GM23248 (cell line): ENCODE measurements around the gene ZNF710. TPM values are rescaled to one million over a fixed set of nuclear protein-coding genes. Genes with fewer than 3 reads are reported as not detected.

ENCODE experiments used
- DNase-seq: peaks from one replicate; pipeline ENCODE4 v3.0.0-alpha.2; 2015
- H2AFZ ChIP-seq: fragments of 200-600 bp; sonication (generic); 2 replicates; pipeline ENCODE4 v1.6.1; 2016; ENCODE audit warnings: antibody characterized with exemption
- H3F3A ChIP-seq: fragments of 200-600 bp; sonication (generic); 2 replicates; pipeline ENCODE4 v1.6.1; 2016; ENCODE audit warnings: mild to moderate bottlenecking, antibody characterized with exemption, mixed run types; ENCODE audit not compliant: insufficient read depth
- H3K27ac ChIP-seq: fragments of 200-600 bp; sonication (generic); 2 replicates; pipeline ENCODE4 v1.5.1; 2016; ENCODE audit warnings: mild to moderate bottlenecking
- H3K27me3 ChIP-seq: fragments of 200-600 bp; sonication (generic); replicated peaks from 2 replicates; pipeline ENCODE4 v1.6.1; 2016; ENCODE audit warnings: mild to moderate bottlenecking; ENCODE audit not compliant: insufficient read depth
- H3K36me3 ChIP-seq: fragments of 200-600 bp; sonication (generic); 2 replicates; pipeline ENCODE4 v1.6.1; 2016; ENCODE audit warnings: low read depth, mild to moderate bottlenecking
- H3K4me1 ChIP-seq: fragments of 200-600 bp; sonication (generic); 2 replicates; pipeline ENCODE4 v1.6.1; 2016; ENCODE audit warnings: mild to moderate bottlenecking; ENCODE audit not compliant: insufficient read depth
- H3K4me2 ChIP-seq: fragments of 200-600 bp; sonication (generic); one replicate; pipeline ENCODE4 v1.6.1; 2016; ENCODE audit warnings: mild to moderate bottlenecking; ENCODE audit not compliant: unreplicated experiment
- H3K4me3 ChIP-seq: fragments of 200-600 bp; sonication (generic); 2 replicates; pipeline ENCODE4 v1.5.1; 2016; ENCODE audit warnings: mild to moderate bottlenecking
- H3K79me2 ChIP-seq: fragments of 200-600 bp; sonication (generic); 2 replicates; pipeline ENCODE4 v1.6.1; 2016; ENCODE audit warnings: mild to moderate bottlenecking; ENCODE audit not compliant: insufficient read depth
- H3K9ac ChIP-seq: fragments of 200-600 bp; sonication (generic); 2 replicates; pipeline ENCODE4 v1.6.1; 2016; ENCODE audit warnings: mild to moderate bottlenecking
- H3K9me2 ChIP-seq: fragments of 200-600 bp; sonication (generic); 2 replicates; pipeline ENCODE4 v1.6.1; 2016; ENCODE audit warnings: mixed run types, mild to moderate bottlenecking, moderate library complexity; ENCODE audit not compliant: insufficient read depth
- H3K9me3 ChIP-seq: fragments of 200-600 bp; sonication (generic); one replicate; pipeline ENCODE4 v1.6.1; 2017; ENCODE audit warnings: low read depth
- H4K20me1 ChIP-seq: fragments of 200-600 bp; sonication (generic); 2 replicates; pipeline ENCODE4 v1.6.0; 2016; ENCODE audit not compliant: insufficient read depth
- EZH2 ChIP-seq: fragments of 200-600 bp; sonication (generic); IDR thresholded peaks from 2 replicates; pipeline ENCODE4 v1.6.1; 2018; ENCODE audit warnings: antibody characterized with exemption, mild to moderate bottlenecking; ENCODE audit not compliant: insufficient read depth, poor library complexity, severe bottlenecking
- EZH2phosphoT487 ChIP-seq: fragments of 200-600 bp; sonication (generic); IDR thresholded peaks from 2 replicates; pipeline ENCODE4 v1.6.1; 2018; ENCODE audit warnings: antibody characterized with exemption, moderate library complexity, mild to moderate bottlenecking, low read depth; ENCODE audit not compliant: insufficient read depth
- WGBS, 2 experiments: methylation state at CpG; one replicate each; pipeline ENCODE4 v1.1.6; 2015 to 2017; ENCODE audit warnings: low lambda C conversion rate in 2 of 2, low coverage in 1 of 2; ENCODE audit errors: missing lambda C conversion rate in 2 of 2; 5-methylcytosine and 5-hydroxymethylcytosine counted together
- in situ Hi-C: fragments of 300-500 bp; cut with MboI; formaldehyde crosslinking; loops from 2 replicates; pipeline ENCODE4 v1.15.0; 2020
- polyA plus RNA-seq: library from polyadenylated mRNA; unstranded; fragments of >200 nt; fragmentation: Nextera tagmentation; extraction: Ambion mirVana; gene quantifications from 2 replicates; pipeline ENCODE4 v1.2.1, GENCODE V29; 2016
- total RNA-seq: library from RNA; depleted of rRNA; stranded (reverse); fragments of >200 nt; shearing (Covaris generic); gene quantifications from 2 replicates; pipeline ENCODE4 v1.2.3, GENCODE V29; 2014

Gene ZNF710
- total and polyA plus RNA-seq, 2 experiments from 2014 or later = 2.9 to 12.0 TPM

GRCh38 chr15:90042356-90042755 lies 41.2 kb downstream of the ZNF710 start:
- 96 to 98% methylated on average over 12 of the region's 12 CpGs for WGBS, 2 experiments

DNA sequence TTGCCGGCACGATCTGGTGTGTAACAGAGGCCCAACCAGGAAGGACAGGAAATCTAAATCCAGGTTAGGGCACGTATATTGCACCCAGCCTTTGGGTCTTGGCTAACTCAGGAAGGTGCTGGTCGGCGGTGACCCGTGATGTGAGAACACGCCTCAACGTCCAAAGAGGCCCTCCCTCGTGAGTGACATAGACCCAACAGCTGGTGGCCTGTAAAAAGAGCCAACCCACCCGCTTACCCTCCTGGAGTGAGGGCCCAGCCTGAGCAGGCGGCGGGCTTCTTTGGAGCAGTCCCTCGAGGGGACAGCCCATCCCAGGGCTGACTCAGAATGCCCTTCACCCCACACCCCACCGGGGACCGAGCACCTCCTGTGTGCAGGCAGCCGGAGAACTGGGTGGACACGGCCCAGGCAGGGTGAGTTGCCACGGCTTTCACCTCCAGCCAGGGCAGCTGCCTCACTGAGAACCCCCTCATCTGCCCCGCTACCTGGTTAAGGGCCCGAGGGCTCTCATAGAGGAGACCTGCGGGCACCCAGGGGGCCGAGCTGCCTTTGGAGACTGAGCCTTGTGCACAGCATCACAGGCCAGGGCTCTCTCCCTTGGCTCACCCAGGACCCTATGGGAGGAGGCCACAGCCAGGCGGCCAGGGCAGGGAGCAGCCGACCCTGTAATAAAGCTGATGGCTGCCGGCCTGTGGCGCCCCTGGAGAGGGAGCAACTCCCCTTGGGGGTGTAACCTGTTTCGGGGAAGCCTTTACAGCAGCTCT lies 41.8 kb downstream of the ZNF710 start:
- WGBS, 2 experiments = 87 to 89% methylated on average over 24 to 27 of the region's 27 CpGs
- H3K27ac ChIP-seq = no peak overlapping the region

More at GRCh38 chr15:90042356-90042755, 41.2 kb downstream of the ZNF710 start:
- H3K27me3 ChIP-seq = no peaks in the 10 kb centered on the region
- H3F3A ChIP-seq = 0 out of 2 replicates have a peak, but pooled peaks cover 5% of the 10 kb centered on the region
- H2AFZ ChIP-seq = no peak overlapping the region
- DNase-seq = no peak
- H3K4me3 ChIP-seq = no peak overlapping the region
- in situ Hi-C loops = no loop called here
- H3K9me3 ChIP-seq = no peaks in the 10 kb centered on the region
- no peaks in the 10 kb centered on the region for H3K36me3 ChIP-seq
- TF ChIP-seq EZH2phosphoT487 (no peak), EZH2 (no peak)
- H3K79me2 ChIP-seq = peaks cover 94% of the 10 kb centered on the region
- H3K4me1 ChIP-seq = peaks cover 11% of the 10 kb centered on the region
- H3K4me2 ChIP-seq = no peak overlapping the region
- H3K27ac ChIP-seq = no peak overlapping the region
- H3K9me2 ChIP-seq = no peaks in the 10 kb centered on the region
- H4K20me1 ChIP-seq = no peaks in the 10 kb centered on the region
- no peak overlapping the region for H3K9ac ChIP-seq

DNA sequence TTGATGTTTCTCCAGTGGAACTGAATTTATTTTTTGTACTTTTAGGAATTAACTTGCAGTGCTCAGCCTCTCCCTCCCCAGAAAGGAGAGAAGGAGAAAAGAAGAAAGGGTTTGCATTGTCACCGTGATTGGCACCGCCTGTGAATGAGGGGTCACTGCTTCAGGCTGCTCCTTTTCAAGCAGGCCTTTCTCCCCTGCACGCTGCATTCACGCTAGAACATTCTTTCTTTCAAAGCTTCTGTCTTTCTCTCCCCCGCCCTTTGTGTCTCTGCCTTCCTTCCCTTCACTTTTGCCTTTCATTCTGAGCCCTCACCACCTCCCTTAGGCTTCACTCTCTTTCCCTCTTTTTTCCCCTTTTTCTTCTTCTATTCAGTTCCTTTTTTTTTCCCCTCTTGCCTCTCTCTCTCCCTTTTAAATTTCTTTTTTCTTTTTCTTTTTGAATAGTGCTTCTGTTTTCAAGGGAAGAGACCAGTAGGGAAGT lies 42.4 kb downstream of the ZNF710 start:
- H3K79me2 ChIP-seq = peaks cover 94% of the 10 kb centered on the region
- in situ Hi-C loops = no loop called here

More for the DNA sequence above, 41.8 kb downstream of the ZNF710 start:
- H2AFZ ChIP-seq = no peak overlapping the region
- H3F3A ChIP-seq = 0 out of 2 replicates have a peak, but pooled peaks cover 1% of the 10 kb centered on the region
- no peaks in the 10 kb centered on the region for H3K36me3 ChIP-seq
- no peak overlapping the region for H3K4me2 ChIP-seq
- in situ Hi-C loops = no loop called here
- no peaks in the 10 kb centered on the region for H4K20me1 ChIP-seq
- TF ChIP-seq EZH2 (no peak), EZH2phosphoT487 (no peak)
- H3K9me2 ChIP-seq = no peaks in the 10 kb centered on the region
- H3K9ac ChIP-seq = no peak overlapping the region
- DNase-seq = no peak
- H3K9me3 ChIP-seq = no peaks in the 10 kb centered on the region
- H3K4me1 ChIP-seq = peaks cover 5% of the 10 kb centered on the region
- peaks cover 94% of the 10 kb centered on the region for H3K79me2 ChIP-seq
- H3K27me3 ChIP-seq = no peaks in the 10 kb centered on the region
- no peak overlapping the region for H3K4me3 ChIP-seq

GRCh38 chr15:90044191-90044590 lies 43.1 kb downstream of the ZNF710 start:
- 86 to 89% methylated on average over 13 to 14 of the region's 14 CpGs for WGBS, 2 experiments
- Histone ChIP-seq H3F3A (no peaks in the 10 kb centered on the region), H3K27me3 (no peaks in the 10 kb centered on the region), H2AFZ (no peak overlapping the region), H4K20me1 (no peaks in the 10 kb centered on the region), H3K4me3 (no peak overlapping the region), H3K36me3 (no peaks in the 10 kb centered on the region), H3K9me2 (no peaks in the 10 kb centered on the region), H3K9me3 (no peaks in the 10 kb centered on the region), H3K4me2 (no peak overlapping the region), H3K27ac (no peak overlapping the region), H3K9ac (no peak overlapping the region), H3K4me1 (no peaks in the 10 kb centered on the region), H3K79me2 (peaks cover 90% of the 10 kb centered on the region)
- DNase-seq = no peak
- in situ Hi-C loops = no loop called here
- TF ChIP-seq EZH2phosphoT487 (no peak), EZH2 (no peak)

More for the DNA sequence above, 42.4 kb downstream of the ZNF710 start:
- no peaks in the 10 kb centered on the region for H3F3A ChIP-seq
- no peak overlapping the region for H3K4me2 ChIP-seq
- H3K27ac ChIP-seq = no peak overlapping the region
- no peaks in the 10 kb centered on the region for H4K20me1 ChIP-seq
- no peaks in the 10 kb centered on the region for H3K9me2 ChIP-seq
- no peaks in the 10 kb centered on the region for H3K4me1 ChIP-seq
- no peak overlapping the region for H3K4me3 ChIP-seq
- DNase-seq = no peak
- no peaks in the 10 kb centered on the region for H3K27me3 ChIP-seq
- H2AFZ ChIP-seq = no peak overlapping the region
- WGBS, 2 experiments = 89 to 95% methylated on average over 5 of the region's 5 CpGs
- H3K9me3 ChIP-seq = no peaks in the 10 kb centered on the region
- H3K36me3 ChIP-seq = no peaks in the 10 kb centered on the region
- no peak overlapping the region for H3K9ac ChIP-seq
- no peak for TF ChIP-seq EZH2phosphoT487
- no peak for TF ChIP-seq EZH2
